Prostate gland (tissue), 2 donors: Measurements from ENCODE around the gene OR10V1.

ENCODE experiments used
- CTCF ChIP-seq, 4 experiments: fragments of 200-600 bp in 2 of 4; fragments of 450-650 bp in 2 of 4; sonication (generic) in 2 of 4; IDR thresholded peaks; 1 replicate in 3 of 4; 2 replicates in 1 of 4; pipeline ENCODE4 v1.5.1; 2016 to 2019; ENCODE audit warnings: antibody characterized with exemption in 4 of 4, mild to moderate bottlenecking in 2 of 4, moderate library complexity in 2 of 4
- POLR2A ChIP-seq: fragments of 450-650 bp; IDR thresholded peaks from one replicate; pipeline ENCODE4 v1.6.1; 2016; ENCODE audit warnings: antibody characterized with exemption, mild to moderate bottlenecking

DNA sequence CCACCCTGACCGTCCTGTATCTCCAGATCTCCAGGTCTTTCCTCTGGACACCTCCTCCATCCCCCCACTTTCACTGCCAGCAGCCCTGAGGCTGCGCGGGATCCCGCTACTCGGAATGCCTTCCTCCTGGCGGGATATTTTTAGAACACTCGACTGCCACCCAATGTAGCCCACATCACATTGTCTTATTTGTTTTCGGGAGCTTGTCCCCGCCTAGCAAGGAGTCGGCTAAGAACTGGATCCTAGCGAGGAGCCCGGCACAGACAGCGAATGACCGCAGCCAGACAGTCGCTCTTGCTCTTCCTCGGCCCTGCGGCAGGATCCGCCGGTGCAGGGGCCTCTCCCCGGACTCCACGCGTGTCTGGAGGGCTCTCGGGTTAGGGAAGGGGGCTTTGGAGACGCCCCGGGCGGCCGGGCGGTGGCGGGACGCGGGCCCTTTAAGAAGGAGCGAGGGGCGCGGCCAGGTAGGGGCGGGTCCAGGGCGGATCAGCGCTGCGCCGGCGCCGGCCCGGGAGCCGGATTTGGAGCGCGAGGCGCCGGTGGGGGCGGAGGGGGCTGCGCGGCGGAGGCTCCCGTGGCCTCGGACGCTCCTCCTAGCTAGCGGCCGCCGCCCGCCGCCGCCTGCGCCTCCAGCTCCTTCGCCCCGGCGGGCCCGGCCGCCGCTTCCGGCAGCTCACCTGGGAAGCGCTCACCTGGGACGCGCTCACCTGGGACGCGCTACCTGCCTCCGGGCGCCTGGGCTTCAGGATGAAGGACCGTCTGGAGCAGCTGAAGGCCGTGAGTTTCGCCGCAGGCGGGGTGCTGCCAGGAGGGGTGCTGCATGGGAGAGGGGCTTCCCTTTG is 41.4 kb upstream of the OR10V1 start, which contains the start of gene STX3:
- TF ChIP-seq CTCF (IDR thresholded peaks at IDR 0.05) (peak in 1 of 4 experiments; percentile 9), POLR2A (peak; percentile 52)
